HG03045 (cell line): ENCODE measurements around the gene RPL18A.

ENCODE experiments used
- ATAC-seq: cut with Tn5 transposase; IDR thresholded peaks from one replicate; pipeline ENCODE4 v1.9.1; 2021; ENCODE audit warnings: mild to moderate bottlenecking, moderate library complexity; ENCODE audit not compliant: unreplicated experiment

The RPL18A gene

DNA sequence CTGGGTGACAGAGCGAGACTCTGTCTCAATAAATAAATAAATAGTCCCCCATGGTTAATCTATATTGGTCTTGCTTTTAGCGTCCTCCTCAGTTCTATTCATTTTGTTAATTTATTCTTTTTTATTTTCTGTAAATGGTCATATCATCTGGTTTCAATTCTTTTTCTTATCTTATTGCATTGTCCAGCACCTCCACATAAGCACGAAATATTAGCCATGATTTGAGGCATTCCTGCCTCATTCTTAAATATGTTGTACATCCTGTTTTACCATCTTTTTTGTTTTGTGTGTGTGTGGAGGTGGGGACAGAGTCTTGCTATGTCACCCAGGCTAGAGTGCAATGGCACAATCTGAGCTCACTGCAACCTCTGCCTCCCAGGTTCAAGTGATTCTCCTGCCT, 48.5 kb downstream of the RPL18A start:
- ATAC-seq, result no peak

DNA sequence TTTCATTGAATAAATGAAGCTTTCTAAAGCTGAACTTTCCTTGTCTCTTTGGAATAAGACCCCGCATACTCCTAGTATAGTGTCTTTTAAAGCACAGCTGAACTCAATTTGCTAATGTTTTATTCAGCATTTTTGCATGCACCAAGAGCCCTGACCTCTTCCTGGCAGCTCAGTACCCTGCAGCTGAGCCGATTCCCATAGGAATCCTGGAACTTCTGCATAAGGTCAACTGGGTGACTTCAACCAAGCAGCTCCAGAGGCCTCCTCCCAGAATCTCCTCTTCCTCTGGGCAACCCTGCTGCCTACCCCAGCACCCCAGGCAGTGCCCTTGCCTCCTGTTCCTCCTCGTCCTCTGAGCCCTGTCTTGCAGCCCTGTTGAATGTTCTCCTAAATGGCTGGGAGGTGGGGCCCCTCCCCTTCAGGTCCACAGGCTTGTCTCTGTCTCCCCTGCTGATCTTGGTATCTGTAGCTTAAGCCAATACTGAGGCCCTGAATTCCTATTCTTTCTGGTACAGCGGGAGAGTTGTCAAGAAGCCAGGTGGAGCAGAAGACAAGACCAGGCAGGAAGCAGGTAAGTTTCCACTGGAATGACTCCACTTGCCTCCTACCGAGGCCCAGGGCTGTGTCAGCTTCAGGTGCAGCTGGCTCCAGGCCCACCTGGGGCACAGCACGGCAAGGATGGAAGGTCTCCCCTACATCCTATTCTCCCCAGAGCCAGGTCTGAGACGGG, 49.5 kb downstream of the RPL18A start:
- ATAC-seq, result no peak

DNA sequence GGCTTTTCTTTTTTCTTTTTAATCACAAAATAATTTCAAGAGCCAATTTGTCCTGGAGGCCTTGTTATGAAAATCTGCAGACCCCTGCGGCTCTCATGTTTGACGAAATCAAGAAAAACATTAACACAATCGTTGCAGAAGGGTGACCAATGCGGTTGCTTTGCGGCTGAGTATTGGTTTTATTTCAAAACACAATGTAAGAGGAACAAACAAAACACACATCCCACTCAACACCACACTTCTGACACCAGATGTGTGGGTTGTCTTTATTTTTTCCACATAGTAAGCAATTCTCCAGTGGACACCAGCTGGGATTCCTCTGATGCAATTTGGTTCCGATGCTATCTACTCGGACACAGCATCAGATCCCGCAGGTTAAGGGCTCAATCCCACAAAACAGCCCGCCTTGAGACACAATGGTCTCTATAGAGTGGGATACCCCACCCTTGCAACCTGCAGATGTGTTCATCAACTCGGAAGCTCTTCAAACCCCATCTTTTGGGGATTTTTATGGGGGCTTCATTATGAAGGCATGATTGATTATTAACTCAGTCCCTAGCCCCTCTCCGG, 51.2 kb downstream of the RPL18A start:
- ATAC-seq, result no peak
